OCI-LY7 (cell line): ENCODE measurements around the gene MEIS2. TPM values are rescaled to one million over a fixed set of nuclear protein-coding genes. Genes with fewer than 3 reads are reported as not detected.

Source experiments
- BruUV-seq: library from RNA; stranded (reverse); fragments of 400-500 nt; replicated peaks from 2 replicates; lab custom pipeline; 2021; lab: Mats Ljungman, UMichigan
- CTCF ChIA-PET: fragments of 300-600 bp; sonication (Branson Sonifier 250); formaldehyde crosslinking; loops from one replicate; lab custom pipeline; 2022; ENCODE audit warnings: antibody characterized with exemption; ENCODE audit not compliant: unreplicated experiment; lab: Charles Lee
- POLR2A ChIA-PET: fragments of 300-600 bp; sonication (Branson Sonifier 250); formaldehyde crosslinking; loops from one replicate; lab custom pipeline; 2022; ENCODE audit warnings: antibody characterized with exemption; lab: Charles Lee
- DNase-seq: peaks from one replicate; pipeline ENCODE4 v3.0.0-alpha.2; 2015; ENCODE audit warnings: low spot score
- H2AFZ ChIP-seq: fragments of 200-600 bp; sonication (generic), shearing (Covaris generic); 2 replicates; pipeline ENCODE4 v1.6.1; 2014; ENCODE audit warnings: mild to moderate bottlenecking, antibody characterized with exemption, low read length, moderate library complexity
- H3K27ac ChIP-seq: fragments of 200-600 bp; sonication (generic); 2 replicates; pipeline ENCODE4 v1.5.1; 2014; ENCODE audit warnings: mixed run types, low read depth, mild to moderate bottlenecking, moderate library complexity, low read length, inconsistent platforms; ENCODE audit not compliant: poor library complexity, severe bottlenecking
- H3K36me3 ChIP-seq: fragments of 200-600 bp; sonication (generic); 2 replicates; pipeline ENCODE4 v1.6.1; 2014; ENCODE audit warnings: mild to moderate bottlenecking, antibody characterized with exemption, low read length, moderate library complexity, mixed read lengths; ENCODE audit not compliant: insufficient read depth
- H3K4me1 ChIP-seq: fragments of 200-600 bp; sonication (generic); 2 replicates; pipeline ENCODE4 v1.5.1; 2014; ENCODE audit warnings: mild to moderate bottlenecking, low read length; ENCODE audit not compliant: insufficient read depth, poor library complexity, severe bottlenecking
- H3K4me2 ChIP-seq: fragments of 200-600 bp; sonication (generic); 2 replicates; pipeline ENCODE4 v1.6.1; 2014; ENCODE audit warnings: mild to moderate bottlenecking, low read length
- H3K4me3 ChIP-seq: fragments of 200-600 bp; sonication (generic); 2 replicates; pipeline ENCODE4 v1.5.1; 2014; ENCODE audit warnings: mild to moderate bottlenecking, low read depth, low read length; ENCODE audit not compliant: poor library complexity, severe bottlenecking
- H3K79me2 ChIP-seq: fragments of 200-600 bp; sonication (generic); 2 replicates; pipeline ENCODE4 v1.6.1; 2016; ENCODE audit warnings: low read depth, mild to moderate bottlenecking, low read length, moderate library complexity, mixed read lengths; ENCODE audit not compliant: insufficient read depth
- H3K9me2 ChIP-seq: fragments of 200-600 bp; sonication (generic); 2 replicates; pipeline ENCODE4 v1.6.1; 2016; ENCODE audit warnings: mild to moderate bottlenecking, low read length, mixed read lengths; ENCODE audit not compliant: insufficient read depth
- H3K9me3 ChIP-seq: fragments of 200-600 bp; sonication (generic); 2 replicates; pipeline ENCODE4 v1.6.1; 2014; ENCODE audit warnings: mild to moderate bottlenecking, mixed run types, low read length, mixed read lengths
- H4K20me1 ChIP-seq: fragments of 200-600 bp; sonication (generic); 2 replicates; pipeline ENCODE4 v1.6.1; 2014; ENCODE audit warnings: mild to moderate bottlenecking, antibody characterized with exemption, low read length, moderate library complexity, mixed read lengths; ENCODE audit not compliant: insufficient read depth
- EZH2phosphoT487 ChIP-seq: fragments of 200-600 bp; sonication (generic); IDR thresholded peaks from 2 replicates; pipeline ENCODE4 v1.6.1; 2018; ENCODE audit warnings: low read depth, borderline replicate concordance, mild to moderate bottlenecking, mixed run types, antibody characterized with exemption, low read length, moderate library complexity, mixed read lengths
- intact Hi-C: fragments of 100-400 bp; cut with micrococcal nuclease; formaldehyde crosslinking; loops from one replicate; pipeline ENCODE4 v1.10.0; 2022; ENCODE audit not compliant: unreplicated experiment
- total RNA-seq, 2 experiments: library from RNA; depleted of rRNA in 1 of 2; stranded (reverse); fragments of >200 nt in 1 of 2; shearing (Covaris generic) in 1 of 2; gene quantifications; 2 replicates each; pipeline ENCODE4 v1.2.3, GENCODE V29; 2014 to 2022
- TF ChIP-seq, protein P1 (sequence below): fragments of 200-600 bp; sonication (generic); conservative IDR thresholded peaks from 2 replicates; pipeline ENCODE4 v1.5.1; 2014; ENCODE audit warnings: mild to moderate bottlenecking, antibody characterized with exemption, low read length, moderate library complexity, mixed read lengths

Gene MEIS2
- total RNA-seq, 2 experiments from 2014 or later, result 31.0 to 35.8 TPM

DNA sequence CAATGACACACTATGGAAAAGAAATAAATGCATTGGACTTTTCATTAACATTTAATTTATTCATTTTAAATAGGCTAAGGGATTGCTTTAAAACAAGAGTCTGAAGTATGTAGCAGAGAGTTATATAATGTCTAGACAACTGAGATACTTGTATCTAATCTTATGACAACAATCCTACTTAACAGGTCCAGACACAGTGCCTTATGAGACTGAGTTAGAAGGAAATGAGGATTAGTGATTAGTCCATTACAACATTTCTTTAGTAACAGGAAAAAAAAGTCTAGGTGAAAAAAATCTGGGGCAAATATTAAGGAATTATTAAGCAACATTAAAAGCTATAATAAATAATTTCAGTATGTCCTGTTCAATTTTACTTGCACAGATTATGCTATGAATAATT lies 140.6 kb downstream of the MEIS2 start:
- H3K4me2 ChIP-seq, result no peak overlapping the region
- BruUV-seq, result no TSS peak
- DNase-seq, result no peak
- no peak overlapping the region for H3K4me3 ChIP-seq
- CTCF ChIA-PET, result no interaction called here
- 0 out of 2 replicates have a peak, but pooled peaks cover 4% of the 10 kb centered on the region for H4K20me1 ChIP-seq
- TF ChIP-seq EZH2phosphoT487, result no peak
- TF ChIP-seq, protein P1, sequence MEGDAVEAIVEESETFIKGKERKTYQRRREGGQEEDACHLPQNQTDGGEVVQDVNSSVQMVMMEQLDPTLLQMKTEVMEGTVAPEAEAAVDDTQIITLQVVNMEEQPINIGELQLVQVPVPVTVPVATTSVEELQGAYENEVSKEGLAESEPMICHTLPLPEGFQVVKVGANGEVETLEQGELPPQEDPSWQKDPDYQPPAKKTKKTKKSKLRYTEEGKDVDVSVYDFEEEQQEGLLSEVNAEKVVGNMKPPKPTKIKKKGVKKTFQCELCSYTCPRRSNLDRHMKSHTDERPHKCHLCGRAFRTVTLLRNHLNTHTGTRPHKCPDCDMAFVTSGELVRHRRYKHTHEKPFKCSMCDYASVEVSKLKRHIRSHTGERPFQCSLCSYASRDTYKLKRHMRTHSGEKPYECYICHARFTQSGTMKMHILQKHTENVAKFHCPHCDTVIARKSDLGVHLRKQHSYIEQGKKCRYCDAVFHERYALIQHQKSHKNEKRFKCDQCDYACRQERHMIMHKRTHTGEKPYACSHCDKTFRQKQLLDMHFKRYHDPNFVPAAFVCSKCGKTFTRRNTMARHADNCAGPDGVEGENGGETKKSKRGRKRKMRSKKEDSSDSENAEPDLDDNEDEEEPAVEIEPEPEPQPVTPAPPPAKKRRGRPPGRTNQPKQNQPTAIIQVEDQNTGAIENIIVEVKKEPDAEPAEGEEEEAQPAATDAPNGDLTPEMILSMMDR, result no peak
- H3K9me2 ChIP-seq, result no peaks in the 10 kb centered on the region; the same call in 1 of the 2 replicates
- no peaks in the 10 kb centered on the region for H3K79me2 ChIP-seq
- H3K36me3 ChIP-seq, result no peaks in the 10 kb centered on the region
- no peaks in the 10 kb centered on the region for H3K4me1 ChIP-seq
- POLR2A ChIA-PET, result interaction anchor here (0.6 kb wide), 1 partner anchor 64 kb away, joined by 3 read pairs; no protein-coding TSS in a partner anchor
- H3K27ac ChIP-seq, result no peak overlapping the region
- no peaks in the 10 kb centered on the region for H3K9me3 ChIP-seq
- intact Hi-C loops, result no loop called here
- no peak overlapping the region for H2AFZ ChIP-seq

DNA sequence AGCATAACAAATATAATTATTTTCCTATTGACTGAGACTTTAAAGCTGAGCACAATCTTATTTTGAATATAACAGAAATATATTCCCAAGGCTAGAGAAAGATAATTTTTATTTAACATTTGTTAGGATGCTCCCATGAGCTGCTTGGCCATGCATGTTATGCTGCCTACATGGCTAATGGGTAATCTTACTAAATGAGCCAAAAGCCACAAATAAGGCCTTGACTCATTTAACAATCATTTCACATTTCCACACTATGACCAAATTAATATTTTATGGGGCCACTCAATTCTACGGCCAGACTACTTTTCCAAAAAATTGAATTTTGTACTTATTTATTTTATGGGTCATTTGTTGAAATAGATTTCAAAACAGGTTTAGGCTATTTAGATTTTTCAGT lies 141.7 kb downstream of the MEIS2 start:
- no peak for TF ChIP-seq EZH2phosphoT487
- TF ChIP-seq, protein P1, result no peak

DNA sequence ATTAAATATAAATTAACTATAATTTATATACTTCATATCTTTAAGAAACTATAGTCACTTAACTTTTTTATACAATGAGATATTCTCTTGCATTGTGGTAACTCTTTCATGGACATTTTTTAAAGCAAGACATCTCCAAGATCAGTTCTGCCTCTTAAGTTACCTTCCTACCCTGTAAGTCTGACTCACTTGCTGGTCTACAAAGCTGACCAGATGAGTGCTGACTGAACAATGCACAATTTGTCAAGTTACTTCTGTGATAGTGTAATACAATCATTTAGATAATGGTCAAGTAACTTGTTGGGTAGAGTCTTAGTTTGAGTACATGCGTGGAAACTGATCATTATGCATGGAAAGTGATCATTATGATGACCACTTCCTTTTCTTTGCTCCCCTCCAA lies 145.9 kb downstream of the MEIS2 start:
- Histone ChIP-seq H3K4me2 (no peak overlapping the region), H2AFZ (no peak overlapping the region), H3K4me1 (no peaks in the 10 kb centered on the region), H3K4me3 (no peak overlapping the region), H3K36me3 (no peaks in the 10 kb centered on the region), H3K27ac (no peak overlapping the region), H3K79me2 (no peaks in the 10 kb centered on the region), H4K20me1 (no peaks in the 10 kb centered on the region), H3K9me3 (no peaks in the 10 kb centered on the region), H3K9me2 (no peaks in the 10 kb centered on the region)
- CTCF ChIA-PET, result no interaction called here
- intact Hi-C loops, result no loop called here
- POLR2A ChIA-PET, result interaction anchor here (1.3 kb wide), 1 partner anchor 16 kb away, joined by 3 read pairs; no protein-coding TSS in a partner anchor
- TF ChIP-seq, protein P1, result no peak
- no peak for TF ChIP-seq EZH2phosphoT487
- DNase-seq, result no peak
- BruUV-seq, result no TSS peak

More for the DNA sequence above, 141.7 kb downstream of the MEIS2 start:
- Histone ChIP-seq H3K36me3 (no peaks in the 10 kb centered on the region), H3K79me2 (no peaks in the 10 kb centered on the region), H3K4me3 (no peak overlapping the region), H3K9me3 (no peaks in the 10 kb centered on the region), H3K9me2 (no peaks in the 10 kb centered on the region; the same call in 1 of the 2 replicates), H3K27ac (no peak overlapping the region), H3K4me1 (no peaks in the 10 kb centered on the region), H2AFZ (no peak overlapping the region), H3K4me2 (no peak overlapping the region), H4K20me1 (0 out of 2 replicates have a peak, but pooled peaks cover 4% of the 10 kb centered on the region)
- no TSS peak for BruUV-seq
- ChIA-PET POLR2A (no interaction called here), CTCF (no interaction called here)
- no peak for DNase-seq
- intact Hi-C loops, result no loop called here
